ENCODE measurements around the gene TRPC3.

TRPC3 gene

GRCh38 chr4:121975784-121976183, 23.9 kb upstream of the TRPC3 start:
- ATAC-seq, result no peak

DNA sequence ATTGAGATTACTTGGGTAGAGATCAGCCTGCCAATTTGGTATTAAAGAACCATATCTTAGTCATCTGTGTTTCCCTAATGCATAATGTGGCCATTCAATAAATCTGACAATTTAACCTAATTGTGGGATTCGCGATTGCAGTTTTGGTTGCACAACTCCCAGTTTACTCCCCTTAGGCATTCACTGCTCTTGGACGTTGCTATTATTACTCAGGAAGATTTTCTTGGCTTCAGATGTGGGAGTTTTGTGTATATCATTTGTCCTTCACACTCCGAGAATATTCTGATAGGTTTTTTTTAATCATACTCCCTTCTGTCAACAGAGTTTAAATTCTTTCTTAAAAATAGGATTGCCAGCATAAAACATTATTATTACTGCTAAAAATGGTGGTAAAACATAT, 22.0 kb upstream of the TRPC3 start:
- TF ChIP-seq, protein P1, sequence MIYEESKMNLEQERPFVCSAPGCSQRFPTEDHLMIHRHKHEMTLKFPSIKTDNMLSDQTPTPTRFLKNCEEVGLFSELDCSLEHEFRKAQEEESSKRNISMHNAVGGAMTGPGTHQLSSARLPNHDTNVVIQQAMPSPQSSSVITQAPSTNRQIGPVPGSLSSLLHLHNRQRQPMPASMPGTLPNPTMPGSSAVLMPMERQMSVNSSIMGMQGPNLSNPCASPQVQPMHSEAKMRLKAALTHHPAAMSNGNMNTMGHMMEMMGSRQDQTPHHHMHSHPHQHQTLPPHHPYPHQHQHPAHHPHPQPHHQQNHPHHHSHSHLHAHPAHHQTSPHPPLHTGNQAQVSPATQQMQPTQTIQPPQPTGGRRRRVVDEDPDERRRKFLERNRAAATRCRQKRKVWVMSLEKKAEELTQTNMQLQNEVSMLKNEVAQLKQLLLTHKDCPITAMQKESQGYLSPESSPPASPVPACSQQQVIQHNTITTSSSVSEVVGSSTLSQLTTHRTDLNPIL (CRISPR knock-in tag; IDR thresholded peaks at IDR 0.05; ENCODE audit: low read depth), result no peak
- TF ChIP-seq ARNTL (CRISPR knock-in tag; IDR thresholded peaks at IDR 0.05; ENCODE audit: borderline replicate concordance, low read depth), result no peak
- TF ChIP-seq SNAI2 (CRISPR knock-in tag; IDR thresholded peaks at IDR 0.05), result no peak
- TF ChIP-seq ZC3H10 (CRISPR knock-in tag; IDR thresholded peaks at IDR 0.05), result no peak
- no peak for TF ChIP-seq ZFP30 (CRISPR knock-in tag; IDR thresholded peaks at IDR 0.05)
- no peak for TF ChIP-seq CSRNP3 (CRISPR knock-in tag; IDR thresholded peaks at IDR 0.05)
- ATAC-seq, result no peak

More at GRCh38 chr4:121975784-121976183, 23.9 kb upstream of the TRPC3 start:
- TF ChIP-seq, protein P2, sequence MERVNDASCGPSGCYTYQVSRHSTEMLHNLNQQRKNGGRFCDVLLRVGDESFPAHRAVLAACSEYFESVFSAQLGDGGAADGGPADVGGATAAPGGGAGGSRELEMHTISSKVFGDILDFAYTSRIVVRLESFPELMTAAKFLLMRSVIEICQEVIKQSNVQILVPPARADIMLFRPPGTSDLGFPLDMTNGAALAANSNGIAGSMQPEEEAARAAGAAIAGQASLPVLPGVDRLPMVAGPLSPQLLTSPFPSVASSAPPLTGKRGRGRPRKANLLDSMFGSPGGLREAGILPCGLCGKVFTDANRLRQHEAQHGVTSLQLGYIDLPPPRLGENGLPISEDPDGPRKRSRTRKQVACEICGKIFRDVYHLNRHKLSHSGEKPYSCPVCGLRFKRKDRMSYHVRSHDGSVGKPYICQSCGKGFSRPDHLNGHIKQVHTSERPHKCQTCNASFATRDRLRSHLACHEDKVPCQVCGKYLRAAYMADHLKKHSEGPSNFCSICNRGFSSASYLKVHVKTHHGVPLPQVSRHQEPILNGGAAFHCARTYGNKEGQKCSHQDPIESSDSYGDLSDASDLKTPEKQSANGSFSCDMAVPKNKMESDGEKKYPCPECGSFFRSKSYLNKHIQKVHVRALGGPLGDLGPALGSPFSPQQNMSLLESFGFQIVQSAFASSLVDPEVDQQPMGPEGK (CRISPR knock-in tag; IDR thresholded peaks at IDR 0.05; ENCODE audit: borderline replicate concordance), result no peak
- TF ChIP-seq RARB (CRISPR knock-in tag; IDR thresholded peaks at IDR 0.05) (no peak), PPARA (CRISPR knock-in tag; IDR thresholded peaks at IDR 0.05; ENCODE audit: borderline replicate concordance) (no peak), ISL1 (CRISPR knock-in tag; IDR thresholded peaks at IDR 0.05) (no peak), TCF4 (CRISPR knock-in tag; IDR thresholded peaks at IDR 0.05; ENCODE audit: borderline replicate concordance) (no peak), ZFP30 (CRISPR knock-in tag; IDR thresholded peaks at IDR 0.05) (no peak)

- TF ChIP-seq, protein P1 (CRISPR knock-in tag; IDR thresholded peaks at IDR 0.05; ENCODE audit: low read depth), result no peak
- no peak for TF ChIP-seq ZC3H10 (CRISPR knock-in tag; IDR thresholded peaks at IDR 0.05)
- TF ChIP-seq ZNF70 (CRISPR knock-in tag; IDR thresholded peaks at IDR 0.05), result no peak
- TF ChIP-seq, protein P2 (CRISPR knock-in tag; IDR thresholded peaks at IDR 0.05; ENCODE audit: borderline replicate concordance), result no peak
- TF ChIP-seq TCF4 (CRISPR knock-in tag; IDR thresholded peaks at IDR 0.05; ENCODE audit: borderline replicate concordance), result no peak
- no peak for ATAC-seq
These were observed 17.0 kb upstream of the TRPC3 start for GRCh38 chr4:121968859-121969258.

DNA sequence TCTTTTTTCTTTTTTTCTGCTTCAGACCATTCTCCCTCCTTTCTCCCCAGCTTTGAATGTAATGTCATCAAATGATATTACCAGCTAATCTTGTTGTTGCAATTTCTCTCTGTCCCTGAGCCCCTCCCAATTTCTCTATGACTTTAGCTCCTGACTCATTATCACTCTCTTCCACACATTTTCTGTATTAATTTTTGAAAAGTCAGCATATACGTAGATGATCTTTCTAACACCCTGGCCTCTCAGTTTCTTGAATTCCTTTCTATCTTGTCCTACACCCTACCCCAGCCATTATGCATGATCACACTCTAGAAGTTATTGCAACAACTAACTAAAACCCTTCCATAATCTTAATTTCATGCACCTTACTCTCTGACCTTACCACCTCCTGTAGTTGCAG, 13.1 kb upstream of the TRPC3 start:
- no peak for TF ChIP-seq ESRRG (CRISPR knock-in tag; IDR thresholded peaks at IDR 0.05)
- no peak for TF ChIP-seq CSDC2 (CRISPR knock-in tag; IDR thresholded peaks at IDR 0.05)
- TF ChIP-seq OSR1 (CRISPR knock-in tag; IDR thresholded peaks at IDR 0.05), result no peak
- ATAC-seq, result no peak

DNA sequence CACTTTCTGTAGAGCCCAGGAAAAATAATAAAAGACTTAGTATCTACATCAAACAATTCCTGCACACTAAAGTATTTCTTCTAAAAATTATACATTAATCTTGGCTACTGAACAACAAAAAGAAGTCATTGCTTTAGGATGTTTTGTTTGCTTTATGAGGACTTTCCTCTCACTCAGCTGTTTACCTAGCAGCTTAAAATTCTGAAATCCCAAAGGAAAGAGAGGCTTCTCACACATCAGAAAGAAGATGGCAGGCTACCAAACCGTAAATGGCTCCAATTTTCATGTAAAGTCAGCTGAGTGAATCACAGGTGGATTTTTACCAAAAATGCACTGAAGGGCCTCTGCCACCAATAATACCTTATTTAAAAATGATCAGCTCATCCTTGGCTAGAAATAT, 9.0 kb upstream of the TRPC3 start:
- ATAC-seq, result no peak
- TF ChIP-seq, protein P2 (CRISPR knock-in tag; IDR thresholded peaks at IDR 0.05; ENCODE audit: borderline replicate concordance), result no peak
- TF ChIP-seq TCF4 (CRISPR knock-in tag; IDR thresholded peaks at IDR 0.05; ENCODE audit: borderline replicate concordance), result no peak

All from SK-N-SH treated with all-trans-retinoic acid at 6 μM for 48 hours (cell line).